Mesodermal cell (in vitro differentiated cells): Measurements from ENCODE around the gene MARCHF5.
"Not testable (repeated sequence)": the region's sequence is repeated elsewhere in the genome, so short reads cannot be mapped to it uniquely, and the experiment has no call there.

Experiments used
- H3K27ac ChIP-seq: 2 replicates; pipeline ENCODE4 v1.7.0; 2013; ENCODE audit warnings: mild to moderate bottlenecking, low read depth, low read length, moderate library complexity; ENCODE audit not compliant: severe bottlenecking
- H3K36me3 ChIP-seq: 2 replicates; pipeline ENCODE4 v1.7.1; 2013; ENCODE audit warnings: mild to moderate bottlenecking, low read length, moderate library complexity; ENCODE audit not compliant: control insufficient read depth, insufficient read depth
- H3K4me1 ChIP-seq: one replicate; pipeline ENCODE4 v1.7.1; 2013; ENCODE audit warnings: mild to moderate bottlenecking, low read length; ENCODE audit not compliant: insufficient read depth, control insufficient read depth, poor library complexity, severe bottlenecking
- H3K4me3 ChIP-seq: 2 replicates; pipeline ENCODE4 v1.7.0; 2013; ENCODE audit warnings: low read length, control low read depth, mild to moderate bottlenecking; ENCODE audit not compliant: insufficient read depth, poor library complexity, severe bottlenecking; ENCODE audit errors: extremely low read depth
- H3K9me3 ChIP-seq: 2 replicates; pipeline ENCODE4 v1.7.1; 2013; ENCODE audit warnings: mild to moderate bottlenecking, low read length, moderate library complexity; ENCODE audit not compliant: control insufficient read depth
- whole genome bisulfite sequencing, 2 experiments: methylation state at CpG; one replicate each; pipeline ENCODE4 v1.1.5; 2013; ENCODE audit warnings: missing lambda C conversion rate in 2 of 2; ENCODE audit not compliant: insufficient coverage in 2 of 2; 5-methylcytosine and 5-hydroxymethylcytosine counted together

Gene MARCHF5

GRCh38 chr10:92347035-92347676 is 56.2 kb downstream of the MARCHF5 start:
- 94 to 100% methylated on average over 5 to 6 of the region's 9 CpGs for WGBS, 2 experiments
- peaks cover 70% of the 10 kb centered on the region for H3K36me3 ChIP-seq
- not testable (repeated sequence) for H3K27ac ChIP-seq, H3K9me3 ChIP-seq, H3K4me1 ChIP-seq, H3K4me3 ChIP-seq

- H3K36me3 ChIP-seq: peaks cover 54% of the 10 kb centered on the region
- 68 to 72% methylated on average over 3 of the region's 4 CpGs for WGBS, 2 experiments
These were observed 59.4 kb downstream of the MARCHF5 start for GRCh38 chr10:92350411-92350810.

GRCh38 chr10:92354587-92354986 is 63.6 kb downstream of the MARCHF5 start:
- Histone ChIP-seq H3K4me1 (peaks cover 4% of the 10 kb centered on the region), H3K4me3 (no peak overlapping the region), H3K9me3 (no peaks in the 10 kb centered on the region), H3K36me3 (peaks cover 22% of the 10 kb centered on the region), H3K27ac (no peak overlapping the region)
- 65 to 72% methylated on average over 2 to 3 of the region's 4 CpGs for WGBS, 2 experiments

More at GRCh38 chr10:92350411-92350810, 59.4 kb downstream of the MARCHF5 start:
- Histone ChIP-seq H3K9me3 (no peaks in the 10 kb centered on the region), H3K4me1 (peaks cover 4% of the 10 kb centered on the region), H3K27ac (no peak overlapping the region), H3K4me3 (no peak overlapping the region)

DNA sequence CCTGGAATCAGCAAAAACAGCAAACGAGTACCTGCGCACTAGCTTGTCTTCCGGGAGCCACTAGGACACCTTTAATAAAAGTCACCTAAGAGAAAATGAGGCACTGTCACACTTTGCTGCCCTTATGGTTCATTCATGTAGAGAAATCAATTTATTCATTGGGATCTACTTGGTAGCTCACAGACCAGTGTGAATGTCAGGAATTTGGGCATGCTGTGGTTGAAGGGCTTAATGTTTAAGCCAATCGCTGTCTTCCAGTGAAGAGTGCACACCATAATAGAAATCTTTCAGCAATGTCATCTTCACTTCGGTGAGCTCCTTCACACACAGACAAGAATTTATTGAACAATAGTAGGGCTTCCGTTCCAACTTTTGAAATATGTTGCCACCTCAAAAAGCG is 65.1 kb downstream of the MARCHF5 start:
- Histone ChIP-seq H3K4me1 (no peaks in the 10 kb centered on the region), H3K27ac (no peak overlapping the region), H3K9me3 (no peaks in the 10 kb centered on the region), H3K36me3 (peaks cover 8% of the 10 kb centered on the region), H3K4me3 (no peak overlapping the region)
- 90 to 93% methylated on average over 2 to 4 of the region's 7 CpGs for WGBS, 2 experiments

GRCh38 chr10:92363498-92363897 is 72.5 kb downstream of the MARCHF5 start:
- Histone ChIP-seq H3K36me3 (no peaks in the 10 kb centered on the region), H3K27ac (no peak overlapping the region), H3K4me1 (no peaks in the 10 kb centered on the region), H3K4me3 (no peak overlapping the region), H3K9me3 (no peaks in the 10 kb centered on the region)
- 100% methylated on average over 1 of the region's 4 CpGs; no CpG with 5 or more reads in 1 of the 2 experiments for WGBS, 2 experiments

DNA sequence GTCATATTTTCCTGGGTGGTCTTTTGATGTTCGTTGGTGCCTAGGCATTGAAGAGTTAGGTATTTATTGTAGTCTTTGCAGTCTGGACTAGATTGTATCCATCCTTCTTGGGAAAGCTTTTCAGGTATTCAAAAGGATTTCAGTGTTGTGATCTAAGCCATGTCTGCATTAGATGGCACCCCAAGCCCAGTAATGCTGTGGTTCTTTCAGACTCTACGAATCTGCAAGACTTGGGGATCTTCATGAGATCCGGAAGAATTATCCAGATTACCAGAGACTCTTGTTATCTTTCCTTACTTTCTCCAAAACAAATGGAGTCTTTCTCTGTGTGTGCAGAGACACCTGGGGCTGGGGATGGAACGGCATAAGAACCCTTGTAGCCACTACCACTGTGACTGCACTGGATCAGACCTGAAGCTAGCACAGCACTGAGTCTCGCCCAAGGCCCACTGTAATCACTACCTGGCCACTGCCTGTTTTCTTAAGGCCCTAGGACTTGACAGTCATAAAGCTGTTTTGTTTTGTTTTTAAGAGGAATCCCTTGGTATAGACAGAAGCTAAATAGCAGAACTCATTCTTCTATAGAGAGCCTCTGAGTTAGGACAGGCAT is 75.5 kb downstream of the MARCHF5 start:
- Histone ChIP-seq H3K9me3 (no peaks in the 10 kb centered on the region), H3K4me1 (no peaks in the 10 kb centered on the region), H3K36me3 (no peaks in the 10 kb centered on the region), H3K27ac (no peak overlapping the region), H3K4me3 (no peak overlapping the region)
- WGBS, 2 experiments: 82 to 84% methylated on average over 3 to 4 of the region's 5 CpGs

GRCh38 chr10:92377962-92378361 is 87.0 kb downstream of the MARCHF5 start:
- H3K4me1 ChIP-seq: peaks cover 4% of the 10 kb centered on the region
- H3K27ac ChIP-seq: no peak overlapping the region
- WGBS, 2 experiments: 43 to 88% methylated on average over 2 to 3 of the region's 4 CpGs
- no peak overlapping the region for H3K4me3 ChIP-seq
- H3K9me3 ChIP-seq: no peaks in the 10 kb centered on the region
- H3K36me3 ChIP-seq: no peaks in the 10 kb centered on the region

- H3K9me3 ChIP-seq: no peaks in the 10 kb centered on the region
- 67 to 73% methylated on average over 4 to 5 of the region's 7 CpGs for WGBS, 2 experiments
- no peaks in the 10 kb centered on the region for H3K36me3 ChIP-seq
These were observed 90.6 kb downstream of the MARCHF5 start for GRCh38 chr10:92381543-92381954.

GRCh38 chr10:92382631-92383030 is 91.7 kb downstream of the MARCHF5 start:
- WGBS, 2 experiments: 90% methylated on average over 3 of the region's 4 CpGs; no CpG with 5 or more reads in 1 of the 2 experiments
- H3K4me1 ChIP-seq: peaks cover 4% of the 10 kb centered on the region
- no peak overlapping the region for H3K27ac ChIP-seq
- no peaks in the 10 kb centered on the region for H3K36me3 ChIP-seq
- H3K4me3 ChIP-seq: no peak overlapping the region
- H3K9me3 ChIP-seq: no peaks in the 10 kb centered on the region

More at GRCh38 chr10:92381543-92381954, 90.6 kb downstream of the MARCHF5 start:
- H3K4me1 ChIP-seq: peaks cover 4% of the 10 kb centered on the region
- no peak overlapping the region for H3K4me3 ChIP-seq
- peak overlapping the region; percentile 81 for H3K27ac ChIP-seq

DNA sequence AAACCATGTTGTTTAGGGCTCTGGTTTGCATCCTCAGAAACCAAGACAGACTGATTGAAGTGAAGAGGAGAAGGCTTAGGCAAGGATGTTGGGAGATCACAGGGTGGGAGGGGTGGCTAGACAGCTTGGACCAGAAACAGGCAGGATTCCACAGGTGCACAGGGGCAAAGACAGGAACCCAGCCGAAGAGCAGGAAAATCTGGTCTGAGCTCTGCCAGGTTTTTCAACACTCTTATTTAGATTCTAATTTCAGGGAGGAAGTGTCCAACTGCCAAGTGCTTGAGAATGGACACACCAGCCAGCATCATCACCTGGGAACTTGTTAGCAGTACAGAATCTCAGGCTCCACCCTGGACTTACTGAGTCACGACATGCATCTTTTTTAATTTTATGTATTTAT is 93.8 kb downstream of the MARCHF5 start:
- H3K9me3 ChIP-seq: no peaks in the 10 kb centered on the region
- peaks cover 4% of the 10 kb centered on the region for H3K4me1 ChIP-seq
- no peak overlapping the region for H3K4me3 ChIP-seq
- H3K36me3 ChIP-seq: no peaks in the 10 kb centered on the region
- WGBS, 2 experiments: 100% methylated on average over 1 of the region's 2 CpGs
- H3K27ac ChIP-seq: no peak overlapping the region

GRCh38 chr10:92385831-92386230 is 94.9 kb downstream of the MARCHF5 start:
- whole genome bisulfite sequencing, 2 experiments: 86% methylated on average over 1 of the region's 2 CpGs; no CpG with 5 or more reads in 1 of the 2 experiments
- no peaks in the 10 kb centered on the region for H3K9me3 ChIP-seq
- H3K4me3 ChIP-seq: no peak overlapping the region
- peaks cover 4% of the 10 kb centered on the region for H3K4me1 ChIP-seq
- H3K36me3 ChIP-seq: no peaks in the 10 kb centered on the region
- H3K27ac ChIP-seq: no peak overlapping the region
